ENCODE data around the gene PRR12.
"Not testable (repeated sequence)": the region's sequence is repeated elsewhere in the genome, so short reads cannot be mapped to it uniquely, and the experiment has no call there.

PRR12 gene

DNA sequence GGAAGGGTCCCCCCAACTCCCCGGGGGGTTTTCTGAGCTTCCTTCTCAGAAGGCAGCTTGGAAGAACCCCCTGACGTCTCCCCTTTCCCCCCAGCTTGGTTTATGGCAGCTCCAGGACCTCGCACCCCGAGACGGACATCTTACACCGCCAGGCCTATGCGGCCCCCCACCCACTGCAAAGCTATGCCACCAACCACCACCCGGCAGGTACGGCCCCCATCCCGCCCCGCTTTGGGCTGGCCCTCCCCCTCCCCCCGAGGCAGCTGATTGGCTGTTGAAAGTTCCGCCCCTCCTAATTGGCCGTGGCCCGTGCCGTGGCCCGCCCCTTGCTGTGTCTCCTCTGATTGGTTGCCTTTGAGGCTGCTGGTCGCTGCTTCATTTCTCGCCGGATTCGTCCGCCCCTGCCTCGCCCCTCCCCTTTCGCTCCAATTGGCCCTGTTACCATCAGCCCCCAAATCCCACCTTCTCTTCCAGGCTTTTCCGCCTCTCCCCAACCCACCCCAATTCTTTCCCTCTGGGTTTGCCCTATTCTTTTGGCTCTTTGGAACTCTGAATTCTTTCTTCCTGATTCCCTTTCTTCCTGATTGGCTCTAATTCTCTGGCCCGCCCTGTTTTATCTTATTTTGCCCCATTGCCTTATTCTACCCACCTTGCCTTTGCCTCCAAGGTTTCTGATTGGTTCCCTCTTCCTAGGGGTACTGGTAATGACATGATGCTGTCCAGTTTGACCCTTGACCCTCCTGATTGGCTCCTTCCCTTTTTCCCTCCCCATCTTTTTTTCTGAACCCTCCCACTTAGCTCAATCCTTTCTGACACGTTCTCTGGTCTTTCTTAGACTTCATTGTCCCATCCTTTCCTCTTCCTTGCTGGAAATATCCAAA is 2.5 kb downstream of the PRR12 start:
- DNase-seq, result peak; percentile 93 to 95

GRCh38 chr19:49594157-49594992 is 3.4 kb downstream of the PRR12 start:
- DNase-seq, result no peak

GRCh38 chr19:49594993-49595818 is 4.2 kb downstream of the PRR12 start:
- DNase-seq, result no peak

GRCh38 chr19:49595819-49596404 is 4.9 kb downstream of the PRR12 start:
- DNase-seq, result no peak

- no peak for DNase-seq
Observed at GRCh38 chr19:49596407-49596806, 5.4 kb downstream of the PRR12 start.

GRCh38 chr19:49596954-49597702 is 6.1 kb downstream of the PRR12 start:
- DNase-seq, result no peak

DNA sequence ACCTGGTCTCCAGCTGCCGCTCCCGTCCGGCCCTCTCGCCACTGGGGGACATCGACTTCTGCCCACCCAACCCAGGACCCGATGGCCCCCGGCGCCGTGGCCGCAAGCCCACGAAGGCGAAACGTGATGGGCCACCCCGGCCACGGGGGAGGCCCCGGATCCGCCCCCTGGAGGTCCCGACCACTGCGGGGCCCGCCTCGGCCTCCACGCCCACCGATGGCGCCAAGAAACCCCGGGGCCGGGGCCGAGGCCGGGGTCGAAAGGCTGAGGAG is 6.7 kb downstream of the PRR12 start:
- no peak for DNase-seq

DNA sequence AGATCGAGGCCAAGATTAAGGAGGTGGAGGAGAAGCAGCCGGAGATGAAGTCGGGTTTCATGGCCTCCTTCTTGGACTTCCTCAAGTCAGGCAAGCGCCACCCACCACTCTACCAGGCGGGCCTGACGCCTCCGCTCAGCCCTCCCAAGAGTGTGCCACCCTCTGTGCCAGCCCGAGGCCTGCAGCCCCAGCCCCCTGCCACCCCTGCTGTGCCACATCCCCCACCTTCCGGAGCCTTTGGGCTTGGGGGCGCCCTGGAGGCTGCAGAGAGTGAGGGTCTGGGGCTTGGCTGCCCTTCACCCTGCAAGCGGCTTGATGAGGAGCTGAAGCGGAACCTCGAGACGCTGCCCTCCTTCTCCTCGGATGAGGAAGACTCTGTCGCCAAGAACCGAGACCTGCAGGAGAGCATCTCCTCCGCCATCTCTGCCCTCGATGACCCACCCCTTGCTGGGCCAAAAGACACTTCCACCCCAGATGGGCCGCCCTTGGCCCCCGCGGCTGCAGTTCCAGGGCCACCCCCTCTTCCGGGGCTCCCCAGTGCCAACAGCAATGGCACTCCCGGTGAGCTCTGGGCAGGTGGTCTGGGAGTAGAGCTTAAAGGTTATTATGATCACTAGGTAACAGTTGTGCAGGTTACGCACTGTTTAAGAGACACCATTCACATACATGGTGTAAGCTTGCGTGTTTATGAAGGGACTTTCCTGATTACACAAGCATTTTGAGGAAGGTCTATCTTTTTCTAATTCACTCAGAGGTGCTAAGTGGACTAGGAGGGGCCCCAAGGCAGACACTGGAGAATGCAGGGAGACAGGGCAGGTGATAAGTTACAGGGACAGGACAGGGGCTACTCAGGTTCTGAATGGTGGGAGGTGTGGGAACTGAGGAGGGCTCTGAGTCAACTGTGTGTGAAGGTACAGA is 8.7 kb downstream of the PRR12 start:
- DNase-seq, result no peak

GRCh38 chr19:49601482-49602038 is 10.6 kb downstream of the PRR12 start:
- DNase-seq, result no peak

- no peak for DNase-seq
Observed at GRCh38 chr19:49602806-49603205, 11.8 kb downstream of the PRR12 start.

GRCh38 chr19:49605605-49606004 is 14.6 kb downstream of the PRR12 start:
- DNase-seq, result no peak

- no peak for DNase-seq
Observed at GRCh38 chr19:49609499-49610092, 18.6 kb downstream of the PRR12 start.

- DNase-seq, result no peak
Observed at GRCh38 chr19:49613374-49613773, 22.4 kb downstream of the PRR12 start.

DNA sequence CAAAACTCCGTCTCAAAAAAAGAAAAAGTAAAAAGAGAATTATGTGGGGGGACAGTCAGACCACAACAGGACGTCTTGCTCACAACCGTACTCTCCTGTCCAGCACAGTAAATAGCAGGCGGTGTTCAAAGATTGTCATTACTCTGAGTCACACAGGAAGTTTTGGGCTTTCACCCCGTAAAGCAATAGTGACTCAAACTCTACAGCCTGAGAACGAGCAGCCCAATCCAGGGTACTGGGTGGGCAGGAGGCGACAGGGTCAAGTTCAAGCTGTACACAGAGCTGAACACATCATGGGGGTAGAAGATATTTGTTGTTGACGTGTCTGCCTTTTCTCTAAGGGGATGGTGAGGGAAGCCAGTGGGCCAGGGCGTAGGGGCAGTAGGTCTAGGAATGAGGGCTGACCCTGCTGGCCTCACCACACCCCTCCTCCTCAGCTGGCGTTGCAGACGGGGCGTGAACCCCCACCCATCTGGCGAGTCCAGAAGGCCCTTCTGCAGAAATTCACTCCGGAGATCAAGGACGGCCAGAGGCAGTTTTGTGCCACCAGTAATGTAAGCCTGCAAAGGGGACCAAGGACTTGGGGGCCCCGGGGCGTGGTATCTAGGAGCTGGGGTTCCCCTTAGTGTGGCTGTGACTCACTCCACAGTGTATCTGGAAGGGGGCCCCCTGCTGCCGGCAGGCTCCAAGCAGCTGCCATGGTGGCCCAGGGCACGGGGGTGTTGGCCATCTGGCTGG is 23.3 kb downstream of the PRR12 start:
- DNase-seq, result no peak

DNA sequence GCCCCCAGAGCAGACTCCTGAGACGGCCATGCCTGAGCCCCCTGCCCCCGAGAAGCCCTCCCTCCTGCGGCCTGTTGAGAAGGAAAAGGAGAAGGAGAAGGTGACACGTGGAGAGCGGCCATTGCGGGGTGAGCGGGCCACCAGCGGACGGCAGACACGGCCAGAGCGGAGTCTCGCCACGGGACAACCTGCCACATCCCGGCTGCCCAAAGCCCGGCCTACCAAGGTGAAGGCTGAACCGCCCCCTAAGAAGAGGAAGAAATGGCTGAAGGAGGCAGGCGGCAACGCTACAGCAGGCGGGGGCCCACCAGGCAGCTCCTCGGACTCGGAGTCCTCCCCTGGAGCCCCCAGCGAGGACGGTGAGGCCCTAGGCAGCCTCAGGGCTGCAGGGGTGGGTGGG is 24.9 kb downstream of the PRR12 start:
- DNase-seq, result no peak

DNA sequence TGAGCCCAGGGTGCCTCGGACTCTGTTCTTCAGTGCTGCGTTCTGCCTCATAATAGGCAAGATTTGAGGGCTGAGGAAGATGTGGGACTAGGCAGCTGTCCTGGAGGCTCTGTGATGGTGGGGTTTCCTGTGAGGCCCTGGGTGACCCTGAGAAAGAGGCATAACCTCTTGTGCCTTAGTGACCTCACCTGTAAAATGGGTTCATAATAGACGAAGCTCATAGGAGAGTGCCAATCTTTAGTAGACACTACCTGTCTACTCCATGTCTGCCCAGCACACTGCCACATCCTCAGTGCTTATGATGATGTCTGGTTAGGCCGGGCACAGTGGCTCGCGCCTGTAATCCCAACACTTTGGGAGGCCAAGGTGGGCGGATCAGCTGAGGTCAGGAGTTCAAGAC is 25.6 kb downstream of the PRR12 start:
- no peak for DNase-seq

- no peak for DNase-seq
Observed at GRCh38 chr19:49616945-49617344, 26.0 kb downstream of the PRR12 start.

GRCh38 chr19:49617860-49618259 is 26.9 kb downstream of the PRR12 start:
- not testable (repeated sequence) for DNase-seq
